ENCODE data around the gene QDPR.

DNA sequence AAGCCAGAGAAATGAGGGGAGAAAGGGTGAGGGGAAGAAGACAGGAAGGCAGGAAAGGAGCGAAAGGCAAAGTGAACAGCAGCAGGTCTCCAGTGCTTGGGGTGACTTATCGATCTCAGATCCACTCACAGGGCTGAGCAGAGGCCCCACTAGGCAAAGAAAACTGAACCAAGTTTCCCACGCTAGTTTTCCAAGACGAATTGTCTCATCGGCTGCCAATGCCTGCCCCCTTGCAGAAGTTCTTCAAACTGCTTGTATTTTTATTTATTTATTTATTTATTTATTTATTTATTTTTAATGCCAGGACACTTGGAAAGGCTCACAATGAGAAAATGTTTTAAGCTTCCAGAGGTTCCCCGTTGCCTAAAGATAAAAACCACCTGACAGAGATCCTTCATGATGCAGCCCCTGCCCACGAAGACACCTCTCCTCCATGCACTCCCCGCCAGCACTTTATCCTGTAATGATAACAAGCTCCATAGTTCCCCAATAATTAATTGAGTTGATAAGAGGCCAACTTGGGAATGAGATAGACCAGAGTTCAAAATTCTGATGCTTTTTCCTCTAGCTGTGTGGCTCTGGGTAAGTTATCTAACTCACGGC lies 43.2 kb downstream of the QDPR start:
- TF ChIP-seq, protein P1, sequence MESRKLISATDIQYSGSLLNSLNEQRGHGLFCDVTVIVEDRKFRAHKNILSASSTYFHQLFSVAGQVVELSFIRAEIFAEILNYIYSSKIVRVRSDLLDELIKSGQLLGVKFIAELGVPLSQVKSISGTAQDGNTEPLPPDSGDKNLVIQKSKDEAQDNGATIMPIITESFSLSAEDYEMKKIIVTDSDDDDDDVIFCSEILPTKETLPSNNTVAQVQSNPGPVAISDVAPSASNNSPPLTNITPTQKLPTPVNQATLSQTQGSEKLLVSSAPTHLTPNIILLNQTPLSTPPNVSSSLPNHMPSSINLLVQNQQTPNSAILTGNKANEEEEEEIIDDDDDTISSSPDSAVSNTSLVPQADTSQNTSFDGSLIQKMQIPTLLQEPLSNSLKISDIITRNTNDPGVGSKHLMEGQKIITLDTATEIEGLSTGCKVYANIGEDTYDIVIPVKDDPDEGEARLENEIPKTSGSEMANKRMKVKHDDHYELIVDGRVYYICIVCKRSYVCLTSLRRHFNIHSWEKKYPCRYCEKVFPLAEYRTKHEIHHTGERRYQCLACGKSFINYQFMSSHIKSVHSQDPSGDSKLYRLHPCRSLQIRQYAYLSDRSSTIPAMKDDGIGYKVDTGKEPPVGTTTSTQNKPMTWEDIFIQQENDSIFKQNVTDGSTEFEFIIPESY (IDR thresholded peaks at IDR 0.05): no peak
- TF ChIP-seq BHLHE40 (IDR thresholded peaks at IDR 0.05; ENCODE audit: borderline replicate concordance in 1 of 2, low read depth in 2 of 2, low read length in 1 of 2): no peak
- TF ChIP-seq EP300 (IDR thresholded peaks at IDR 0.05; ENCODE audit: borderline replicate concordance in 1 of 2, control insufficient read depth in 1 of 2, low read depth in 2 of 2, low read length in 2 of 2): no peak
- TF ChIP-seq POLR2A (IDR thresholded peaks at IDR 0.05; ENCODE audit: low read depth, low read length): no peak
- TF ChIP-seq EGR1 (IDR thresholded peaks at IDR 0.05; ENCODE audit: borderline replicate concordance in 1 of 2, low read depth in 2 of 2, low read length in 2 of 2): no peak
- TF ChIP-seq RAD21 (IDR thresholded peaks at IDR 0.05; ENCODE audit: insufficient read depth, low read depth, low read length): peak; percentile 22; the same call in 1 of the 2 replicates
- TF ChIP-seq MTA2 (IDR thresholded peaks at IDR 0.05; ENCODE audit: low read depth): no peak
- TF ChIP-seq, protein P2, sequence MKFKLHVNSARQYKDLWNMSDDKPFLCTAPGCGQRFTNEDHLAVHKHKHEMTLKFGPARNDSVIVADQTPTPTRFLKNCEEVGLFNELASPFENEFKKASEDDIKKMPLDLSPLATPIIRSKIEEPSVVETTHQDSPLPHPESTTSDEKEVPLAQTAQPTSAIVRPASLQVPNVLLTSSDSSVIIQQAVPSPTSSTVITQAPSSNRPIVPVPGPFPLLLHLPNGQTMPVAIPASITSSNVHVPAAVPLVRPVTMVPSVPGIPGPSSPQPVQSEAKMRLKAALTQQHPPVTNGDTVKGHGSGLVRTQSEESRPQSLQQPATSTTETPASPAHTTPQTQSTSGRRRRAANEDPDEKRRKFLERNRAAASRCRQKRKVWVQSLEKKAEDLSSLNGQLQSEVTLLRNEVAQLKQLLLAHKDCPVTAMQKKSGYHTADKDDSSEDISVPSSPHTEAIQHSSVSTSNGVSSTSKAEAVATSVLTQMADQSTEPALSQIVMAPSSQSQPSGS (IDR thresholded peaks at IDR 0.05; ENCODE audit: low read length): no peak
- TF ChIP-seq, protein P3, sequence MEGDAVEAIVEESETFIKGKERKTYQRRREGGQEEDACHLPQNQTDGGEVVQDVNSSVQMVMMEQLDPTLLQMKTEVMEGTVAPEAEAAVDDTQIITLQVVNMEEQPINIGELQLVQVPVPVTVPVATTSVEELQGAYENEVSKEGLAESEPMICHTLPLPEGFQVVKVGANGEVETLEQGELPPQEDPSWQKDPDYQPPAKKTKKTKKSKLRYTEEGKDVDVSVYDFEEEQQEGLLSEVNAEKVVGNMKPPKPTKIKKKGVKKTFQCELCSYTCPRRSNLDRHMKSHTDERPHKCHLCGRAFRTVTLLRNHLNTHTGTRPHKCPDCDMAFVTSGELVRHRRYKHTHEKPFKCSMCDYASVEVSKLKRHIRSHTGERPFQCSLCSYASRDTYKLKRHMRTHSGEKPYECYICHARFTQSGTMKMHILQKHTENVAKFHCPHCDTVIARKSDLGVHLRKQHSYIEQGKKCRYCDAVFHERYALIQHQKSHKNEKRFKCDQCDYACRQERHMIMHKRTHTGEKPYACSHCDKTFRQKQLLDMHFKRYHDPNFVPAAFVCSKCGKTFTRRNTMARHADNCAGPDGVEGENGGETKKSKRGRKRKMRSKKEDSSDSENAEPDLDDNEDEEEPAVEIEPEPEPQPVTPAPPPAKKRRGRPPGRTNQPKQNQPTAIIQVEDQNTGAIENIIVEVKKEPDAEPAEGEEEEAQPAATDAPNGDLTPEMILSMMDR (IDR thresholded peaks at IDR 0.05 in 2 of 3, conservative IDR thresholded peaks at IDR 0.05 in 1 of 3; ENCODE audit: control insufficient read depth in 2 of 3, extremely low read depth in 1 of 3, insufficient read depth in 1 of 3, low read depth in 3 of 3, low read length in 3 of 3): peak in 2 of 3 experiments; percentile 25 to 35; a peak in 3 of 6 replicates
- no peak for TF ChIP-seq CHD2 (IDR thresholded peaks at IDR 0.05; ENCODE audit: borderline replicate concordance, low read depth, low read length)
- TF ChIP-seq IKZF1 (conservative IDR thresholded peaks at IDR 0.05): no peak
- TF ChIP-seq CHD4 (IDR thresholded peaks at IDR 0.05): no peak
